Stimulated activated naive CD8-positive, alpha-beta T cell treated with anti-CD3 and anti-CD28 coated beads, Interleukin-15, amount 100 ng/mL, for 72 hours (primary cell): ENCODE measurements around the gene MAPK8IP3.

Experiments
- ATAC-seq: fragments of 150-1000 bp; cut with Tn5 transposase; 2 replicates; pipeline ENCODE4 v1.10.0; 2021; ENCODE audit warnings: mild to moderate bottlenecking, moderate library complexity
- DNase-seq, 2 donors: peaks; one replicate each; pipeline ENCODE4 v3.0.0; 2021 to 2022
- H3K27ac Mint-ChIP-seq, 2 donors: one replicate each; pipeline ENCODE4 v1.8.0; 2022; ENCODE audit warnings: mild to moderate bottlenecking in 2 of 2, mixed read lengths in 2 of 2, moderate library complexity in 2 of 2
- H3K27me3 Mint-ChIP-seq: one replicate; pipeline ENCODE4 v1.8.0; 2022; ENCODE audit warnings: mixed read lengths
- H3K4me1 Mint-ChIP-seq: one replicate; pipeline ENCODE4 v1.8.0; 2022; ENCODE audit warnings: mild to moderate bottlenecking, mixed read lengths
- H3K4me3 Mint-ChIP-seq, 2 donors: one replicate each; pipeline ENCODE4 v1.8.0; 2022; ENCODE audit warnings: mild to moderate bottlenecking in 2 of 2, mixed read lengths in 2 of 2, moderate library complexity in 1 of 2
- H3K9me3 Mint-ChIP-seq, 2 donors: one replicate each; pipeline ENCODE4 v1.8.0; 2022; ENCODE audit warnings: mixed read lengths in 2 of 2

MAPK8IP3 gene

GRCh38 chr16:1758923-1759322 is 52.9 kb downstream of the MAPK8IP3 start:
- no peaks in the 10 kb centered on the region for H3K9me3 Mint-ChIP-seq

DNA sequence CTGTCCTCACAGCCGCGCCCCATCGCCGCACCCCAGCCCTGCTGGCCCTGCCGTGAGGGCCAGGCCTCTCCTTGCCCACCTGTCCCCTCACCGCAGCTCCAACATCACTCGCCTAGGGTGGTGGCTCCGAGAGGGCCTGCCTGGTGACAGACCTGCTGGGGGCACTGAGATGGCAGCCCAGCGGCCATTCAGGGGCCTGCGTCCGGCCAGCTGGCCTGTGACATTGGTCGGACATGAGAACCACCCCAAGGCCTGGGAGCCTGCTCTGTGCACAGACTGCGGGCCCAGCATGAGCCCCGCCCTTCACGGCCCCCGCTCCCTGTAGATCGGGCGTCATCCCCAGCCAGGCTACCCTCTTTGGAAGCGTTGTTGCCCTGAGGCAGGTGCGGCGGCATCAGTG is 53.5 kb downstream of the MAPK8IP3 start:
- Mint-ChIP-seq H3K4me1 (peaks cover 16% of the 10 kb centered on the region), H3K9me3 (no peaks in the 10 kb centered on the region), H3K27me3 (no peaks in the 10 kb centered on the region), H3K4me3 (no peak overlapping the region), H3K27ac (no peak overlapping the region)
- DNase-seq: no peak
- no peak for ATAC-seq

More at GRCh38 chr16:1758923-1759322, 52.9 kb downstream of the MAPK8IP3 start:
- Mint-ChIP-seq H3K27ac (peak overlapping the region; percentile 52 to 89), H3K4me3 (no peak overlapping the region), H3K27me3 (no peaks in the 10 kb centered on the region), H3K4me1 (peaks cover 16% of the 10 kb centered on the region)
- DNase-seq (no peak), ATAC-seq (no peak)

DNA sequence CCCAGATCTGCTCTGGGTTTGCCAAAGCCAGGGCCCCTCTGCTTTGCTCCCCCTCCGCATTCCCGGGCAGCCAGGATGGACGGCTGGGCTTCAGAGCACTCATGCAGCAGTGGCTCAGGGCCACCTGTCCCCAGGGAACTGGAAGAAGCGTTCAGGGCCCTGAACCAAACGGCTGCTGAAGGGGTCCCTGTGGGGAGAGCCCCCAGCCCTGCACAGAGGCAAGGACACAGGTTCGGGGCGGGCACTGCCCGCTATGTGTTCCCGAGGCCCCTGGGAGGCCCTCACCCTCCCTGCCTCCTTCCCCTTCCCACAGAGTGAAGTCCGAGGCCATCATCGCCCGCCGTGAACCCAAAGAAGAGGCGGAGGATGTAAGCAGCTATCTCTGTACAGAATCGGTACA is 54.9 kb downstream of the MAPK8IP3 start:
- Mint-ChIP-seq H3K4me3 (no peak overlapping the region), H3K4me1 (peaks cover 16% of the 10 kb centered on the region), H3K27me3 (no peaks in the 10 kb centered on the region), H3K9me3 (no peaks in the 10 kb centered on the region), H3K27ac (peak overlapping the region in 1 of 2 donors; percentile 23)
- ATAC-seq (no peak), DNase-seq (no peak)

- no peaks in the 10 kb centered on the region for H3K27me3 Mint-ChIP-seq
- peak overlapping the region in 1 of 2 donors; percentile 8 for H3K27ac Mint-ChIP-seq
- H3K4me1 Mint-ChIP-seq: peaks cover 12% of the 10 kb centered on the region
- ATAC-seq (no peak), DNase-seq (no peak)
- H3K9me3 Mint-ChIP-seq: no peaks in the 10 kb centered on the region
- H3K4me3 Mint-ChIP-seq: no peak overlapping the region
These were observed 55.8 kb downstream of the MAPK8IP3 start for GRCh38 chr16:1761751-1762150.

DNA sequence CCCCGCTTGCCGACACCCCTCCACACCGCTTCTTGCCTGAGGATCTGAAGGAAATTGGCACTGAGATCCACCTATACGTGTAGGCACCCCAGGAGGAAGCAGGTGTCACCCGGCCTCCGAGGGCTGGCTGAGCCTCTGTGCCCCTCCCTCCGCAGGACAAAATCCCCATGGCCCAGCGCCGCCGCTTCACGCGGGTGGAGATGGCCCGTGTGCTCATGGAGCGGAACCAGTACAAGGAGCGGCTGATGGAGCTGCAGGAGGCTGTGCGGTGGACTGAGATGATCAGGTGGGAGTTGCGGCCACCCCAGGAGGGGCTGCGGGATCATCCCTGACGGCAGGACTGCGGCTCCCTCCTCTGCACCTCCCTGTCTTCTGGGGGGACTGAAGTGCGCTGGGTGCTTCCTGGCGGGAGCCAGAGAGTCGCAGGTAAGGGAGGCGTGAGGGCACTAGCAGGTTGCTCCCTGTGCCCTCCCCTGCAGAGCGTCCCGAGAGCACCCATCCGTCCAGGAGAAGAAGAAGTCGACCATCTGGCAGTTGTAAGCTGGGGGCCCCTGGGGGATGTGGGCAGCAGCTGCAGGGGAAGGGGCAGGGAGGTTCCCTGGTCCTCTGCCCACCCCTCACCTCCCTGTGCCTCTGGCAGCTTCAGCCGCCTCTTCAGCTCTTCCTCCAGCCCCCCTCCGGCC is 56.3 kb downstream of the MAPK8IP3 start:
- H3K9me3 Mint-ChIP-seq: no peaks in the 10 kb centered on the region
- DNase-seq (no peak), ATAC-seq (no peak)
- peaks cover 6% of the 10 kb centered on the region for H3K4me1 Mint-ChIP-seq
- no peak overlapping the region for H3K27ac Mint-ChIP-seq
- H3K4me3 Mint-ChIP-seq: no peak overlapping the region
- no peaks in the 10 kb centered on the region for H3K27me3 Mint-ChIP-seq

GRCh38 chr16:1762879-1763520 is 57.0 kb downstream of the MAPK8IP3 start:
- Mint-ChIP-seq H3K4me3 (no peak overlapping the region), H3K27ac (no peak overlapping the region), H3K4me1 (peaks cover under 1% of the 10 kb centered on the region), H3K9me3 (no peaks in the 10 kb centered on the region), H3K27me3 (no peaks in the 10 kb centered on the region)
- no peak for DNase-seq
- ATAC-seq: no peak

GRCh38 chr16:1763521-1764511 is 57.8 kb downstream of the MAPK8IP3 start:
- DNase-seq (no peak), ATAC-seq (no peak)
- no peak overlapping the region for H3K27ac Mint-ChIP-seq
- no peak overlapping the region for H3K4me3 Mint-ChIP-seq
- no peaks in the 10 kb centered on the region for H3K27me3 Mint-ChIP-seq
- H3K9me3 Mint-ChIP-seq: no peaks in the 10 kb centered on the region
- peaks cover 9% of the 10 kb centered on the region for H3K4me1 Mint-ChIP-seq

DNA sequence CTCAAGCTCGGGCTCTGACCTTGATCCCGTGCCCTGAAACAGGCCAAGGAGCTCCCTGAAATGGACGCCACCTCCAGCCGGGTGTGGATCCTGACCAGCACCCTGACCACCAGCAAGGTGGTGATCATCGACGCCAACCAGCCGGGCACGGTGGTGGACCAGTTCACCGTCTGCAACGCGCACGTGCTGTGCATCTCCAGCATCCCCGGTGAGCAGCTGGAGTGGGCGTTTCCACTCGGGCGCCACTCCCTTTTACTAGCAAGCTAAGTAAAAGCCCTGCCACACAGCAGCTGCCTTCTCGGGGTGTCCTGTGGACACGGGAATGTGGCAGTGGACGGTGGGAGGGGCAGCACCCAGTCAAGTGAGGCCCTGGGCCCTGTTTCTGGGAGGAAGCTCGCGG is 59.0 kb downstream of the MAPK8IP3 start:
- no peak overlapping the region for H3K4me3 Mint-ChIP-seq
- no peaks in the 10 kb centered on the region for H3K9me3 Mint-ChIP-seq
- DNase-seq (no peak), ATAC-seq (no peak)
- H3K27me3 Mint-ChIP-seq: no peaks in the 10 kb centered on the region
- no peak overlapping the region for H3K27ac Mint-ChIP-seq
- peaks cover 20% of the 10 kb centered on the region for H3K4me1 Mint-ChIP-seq

- Mint-ChIP-seq H3K4me1 (peaks cover 27% of the 10 kb centered on the region), H3K4me3 (no peak overlapping the region)
These were observed 59.8 kb downstream of the MAPK8IP3 start for GRCh38 chr16:1765826-1766225.

GRCh38 chr16:1766231-1766630 is 60.2 kb downstream of the MAPK8IP3 start:
- H3K4me3 Mint-ChIP-seq: no peak overlapping the region
- no peak for DNase-seq
- H3K27ac Mint-ChIP-seq: no peak overlapping the region
- H3K27me3 Mint-ChIP-seq: no peaks in the 10 kb centered on the region
- H3K9me3 Mint-ChIP-seq: no peaks in the 10 kb centered on the region
- H3K4me1 Mint-ChIP-seq: peaks cover 27% of the 10 kb centered on the region
- ATAC-seq: no peak

More at GRCh38 chr16:1765826-1766225, 59.8 kb downstream of the MAPK8IP3 start:
- DNase-seq (no peak), ATAC-seq (no peak)
- H3K9me3 Mint-ChIP-seq: no peaks in the 10 kb centered on the region
- no peaks in the 10 kb centered on the region for H3K27me3 Mint-ChIP-seq
- H3K27ac Mint-ChIP-seq: no peak overlapping the region

DNA sequence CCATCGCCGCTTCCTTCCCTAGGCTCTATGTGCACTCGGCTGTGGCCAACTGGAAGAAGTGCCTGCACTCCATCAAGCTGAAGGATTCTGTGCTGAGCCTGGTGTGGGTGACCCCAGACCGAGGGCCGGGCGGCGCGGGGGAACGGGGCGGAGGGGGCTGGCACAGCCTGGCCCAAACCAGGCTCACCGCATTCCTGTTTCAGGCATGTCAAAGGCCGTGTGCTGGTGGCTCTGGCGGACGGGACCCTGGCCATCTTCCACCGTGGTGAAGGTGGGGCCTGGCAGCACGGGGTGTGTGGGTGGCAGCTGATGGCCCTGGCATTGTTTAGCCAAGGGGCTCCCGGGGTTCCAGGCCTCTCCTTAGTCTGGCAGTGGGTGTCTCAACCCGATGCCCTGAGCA is 60.7 kb downstream of the MAPK8IP3 start:
- Mint-ChIP-seq H3K27me3 (no peaks in the 10 kb centered on the region), H3K27ac (peak overlapping the region in 1 of 2 donors; percentile 49)

GRCh38 chr16:1767116-1767994 is 61.4 kb downstream of the MAPK8IP3 start:
- no peaks in the 10 kb centered on the region for H3K27me3 Mint-ChIP-seq
- H3K4me1 Mint-ChIP-seq: peaks cover 34% of the 10 kb centered on the region
- no peaks in the 10 kb centered on the region for H3K9me3 Mint-ChIP-seq
- no peak for ATAC-seq
- DNase-seq: no peak
- no peak overlapping the region for H3K4me3 Mint-ChIP-seq
- peak overlapping the region in 1 of 2 donors; percentile 68 for H3K27ac Mint-ChIP-seq

More for the DNA sequence above, 60.7 kb downstream of the MAPK8IP3 start:
- Mint-ChIP-seq H3K4me3 (no peak overlapping the region), H3K9me3 (no peaks in the 10 kb centered on the region), H3K4me1 (peaks cover 28% of the 10 kb centered on the region)
- ATAC-seq (no peak), DNase-seq (no peak)

DNA sequence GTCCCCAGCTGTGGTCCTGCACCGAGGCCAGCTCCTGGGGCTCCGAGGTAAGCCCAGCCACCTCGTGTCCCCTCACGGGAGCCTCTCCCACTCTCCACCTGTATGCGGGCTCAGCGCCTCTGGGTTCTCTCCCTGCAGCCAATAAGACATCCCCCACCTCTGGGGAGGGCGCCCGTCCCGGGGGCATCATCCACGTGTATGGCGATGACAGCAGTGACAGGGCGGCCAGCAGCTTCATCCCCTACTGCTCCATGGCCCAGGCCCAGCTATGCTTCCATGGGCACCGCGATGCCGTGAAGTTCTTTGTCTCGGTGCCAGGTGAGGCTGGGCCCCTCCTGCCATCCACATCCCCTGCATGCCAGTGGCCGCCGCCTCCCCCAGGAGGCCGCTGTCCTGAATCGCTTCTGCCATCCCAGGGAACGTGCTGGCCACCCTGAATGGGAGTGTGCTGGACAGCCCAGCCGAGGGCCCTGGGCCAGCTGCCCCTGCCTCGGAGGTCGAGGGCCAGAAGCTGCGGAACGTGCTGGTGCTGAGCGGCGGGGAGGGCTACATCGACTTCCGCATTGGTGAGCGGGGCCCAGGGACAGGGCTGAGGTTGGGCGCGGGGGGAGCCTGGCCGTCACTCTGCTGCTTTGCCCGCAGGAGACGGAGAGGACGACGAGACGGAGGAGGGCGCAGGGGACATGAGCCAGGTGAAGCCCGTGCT is 62.2 kb downstream of the MAPK8IP3 start:
- Mint-ChIP-seq H3K27me3 (no peaks in the 10 kb centered on the region), H3K4me3 (peak overlapping the region in 1 of 2 donors; percentile 17), H3K9me3 (no peaks in the 10 kb centered on the region), H3K4me1 (peaks cover 35% of the 10 kb centered on the region), H3K27ac (peak overlapping the region in 1 of 2 donors; percentile 68)
- ATAC-seq (no peak), DNase-seq (no peak)

GRCh38 chr16:1768767-1769401 is 62.9 kb downstream of the MAPK8IP3 start:
- DNase-seq (no peak), ATAC-seq (no peak)
- peak overlapping the region in 1 of 2 donors; percentile 57 for H3K27ac Mint-ChIP-seq
- H3K4me1 Mint-ChIP-seq: peaks cover 37% of the 10 kb centered on the region
- no peaks in the 10 kb centered on the region for H3K9me3 Mint-ChIP-seq
- H3K27me3 Mint-ChIP-seq: no peaks in the 10 kb centered on the region
- H3K4me3 Mint-ChIP-seq: peak overlapping the region in 1 of 2 donors; percentile 12
